ENCODE measurements around the gene COG5. TPM values are rescaled to one million over a fixed set of nuclear protein-coding genes. Genes with fewer than 3 reads are reported as not detected.

COG5 gene
- total and polyA plus RNA-seq, 4 experiments from 2014 or later: 39.3 to 87.8 (median 64.6) TPM

DNA sequence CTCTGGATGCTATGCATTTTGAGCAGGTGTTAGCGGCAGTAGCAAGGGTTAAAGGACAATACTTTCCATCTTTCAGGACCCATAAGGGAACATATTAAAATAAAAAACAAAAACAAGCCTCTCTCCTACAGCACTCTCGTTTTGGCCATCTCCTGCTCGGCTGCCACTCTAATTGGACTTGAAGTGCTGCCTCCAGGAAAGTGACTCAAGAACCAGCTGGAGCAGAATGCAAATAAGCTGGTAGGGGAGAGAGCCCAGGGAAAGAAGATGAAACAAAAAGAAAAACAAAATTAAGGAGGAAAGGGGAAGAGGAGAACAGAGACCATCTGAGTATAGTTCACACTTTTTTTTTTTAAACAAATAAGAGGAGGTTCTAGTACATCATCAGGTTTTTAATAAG, 329.3 kb downstream of the COG5 start:
- no peak overlapping the region for H3K27ac ChIP-seq (ENCODE audit: low read depth, low read length)
- H3K4me3 Mint-ChIP-seq: no peak overlapping the region
- no peaks in the 10 kb centered on the region for H3K9me3 ChIP-seq (ENCODE audit: control insufficient read depth in 1 of 2, low read length in 2 of 2)
- intact Hi-C loops (cut with micrococcal nuclease): no loop called here
- no peaks in the 10 kb centered on the region for H3K27me3 Mint-ChIP-seq
- H3K4me3 ChIP-seq (ENCODE audit: low read length in 2 of 2): no peak overlapping the region
- no peak for DNase-seq
- no peaks in the 10 kb centered on the region for H3K27me3 ChIP-seq (ENCODE audit: insufficient read depth, low read length)
- H3K4me1 Mint-ChIP-seq: no peaks in the 10 kb centered on the region
- H3K36me3 Mint-ChIP-seq: peaks cover 19 to 45% of the 10 kb centered on the region in 2 donors
- H3K27ac Mint-ChIP-seq: no peak overlapping the region
- POLR2A ChIA-PET (ENCODE audit: partially characterized antibody): no interaction called here
- H3K36me3 ChIP-seq (ENCODE audit: insufficient read depth, low read length): no peaks in the 10 kb centered on the region
- no peaks in the 10 kb centered on the region for H3K4me1 ChIP-seq (ENCODE audit: insufficient read depth, low read length)
- CTCF ChIA-PET (ENCODE audit: partially characterized antibody): no interaction called here
- no peaks in the 10 kb centered on the region for H3K9me3 Mint-ChIP-seq

- no peak for DNase-seq
- Histone ChIP-seq H3K4me1 (ENCODE audit: insufficient read depth, low read length) (no peaks in the 10 kb centered on the region), H3K4me3 (ENCODE audit: low read length in 2 of 2) (no peak overlapping the region), H3K27me3 (ENCODE audit: insufficient read depth, low read length) (no peaks in the 10 kb centered on the region), H3K36me3 (ENCODE audit: insufficient read depth, low read length) (no peaks in the 10 kb centered on the region), H3K27ac (ENCODE audit: low read depth, low read length) (no peak overlapping the region), H3K9me3 (ENCODE audit: control insufficient read depth in 1 of 2, low read length in 2 of 2) (no peaks in the 10 kb centered on the region)
- POLR2A ChIA-PET (ENCODE audit: partially characterized antibody): no interaction called here
- no peaks in the 10 kb centered on the region for H3K27me3 Mint-ChIP-seq
- H3K9me3 Mint-ChIP-seq: no peaks in the 10 kb centered on the region
- H3K27ac Mint-ChIP-seq: no peak overlapping the region
- peaks cover 22 to 48% of the 10 kb centered on the region in 2 donors for H3K36me3 Mint-ChIP-seq
- intact Hi-C loops (cut with micrococcal nuclease): no loop called here
- no peaks in the 10 kb centered on the region for H3K4me1 Mint-ChIP-seq
- CTCF ChIA-PET (ENCODE audit: partially characterized antibody): no interaction called here
- no peak overlapping the region for H3K4me3 Mint-ChIP-seq
Observed at GRCh38 chr7:107233981-107234380, 329.7 kb downstream of the COG5 start.

- Histone ChIP-seq H3K27ac (ENCODE audit: low read depth, low read length) (no peak overlapping the region), H3K4me3 (ENCODE audit: low read length in 2 of 2) (no peak overlapping the region), H3K9me3 (ENCODE audit: control insufficient read depth in 1 of 2, low read length in 2 of 2) (no peaks in the 10 kb centered on the region), H3K36me3 (ENCODE audit: insufficient read depth, low read length) (no peaks in the 10 kb centered on the region), H3K4me1 (ENCODE audit: insufficient read depth, low read length) (no peaks in the 10 kb centered on the region), H3K27me3 (ENCODE audit: insufficient read depth, low read length) (no peaks in the 10 kb centered on the region)
- H3K36me3 Mint-ChIP-seq: peaks cover 28 to 51% of the 10 kb centered on the region in 2 donors
- no peaks in the 10 kb centered on the region for H3K27me3 Mint-ChIP-seq
- no peaks in the 10 kb centered on the region for H3K4me1 Mint-ChIP-seq
- POLR2A ChIA-PET (ENCODE audit: partially characterized antibody): no interaction called here
- peak overlapping the region in 1 of 7 donors; percentile 3 for H3K27ac Mint-ChIP-seq
- CTCF ChIA-PET (ENCODE audit: partially characterized antibody): no interaction called here
- intact Hi-C loops (cut with micrococcal nuclease): no loop called here
- H3K4me3 Mint-ChIP-seq: no peak overlapping the region
- H3K9me3 Mint-ChIP-seq: no peaks in the 10 kb centered on the region
- DNase-seq: no peak
Observed at GRCh38 chr7:107233174-107233573, 330.5 kb downstream of the COG5 start.

GRCh38 chr7:107232568-107233090, 331.1 kb downstream of the COG5 start:
- H3K4me1 Mint-ChIP-seq: no peaks in the 10 kb centered on the region
- ChIA-PET CTCF (ENCODE audit: partially characterized antibody) (no interaction called here), POLR2A (ENCODE audit: partially characterized antibody) (no interaction called here)
- H3K4me3 Mint-ChIP-seq: no peak overlapping the region
- Histone ChIP-seq H3K27me3 (ENCODE audit: insufficient read depth, low read length) (no peaks in the 10 kb centered on the region), H3K9me3 (ENCODE audit: control insufficient read depth in 1 of 2, low read length in 2 of 2) (no peaks in the 10 kb centered on the region), H3K27ac (ENCODE audit: low read depth, low read length) (no peak overlapping the region), H3K4me1 (ENCODE audit: insufficient read depth, low read length) (no peaks in the 10 kb centered on the region), H3K4me3 (ENCODE audit: low read length in 2 of 2) (no peak overlapping the region), H3K36me3 (ENCODE audit: insufficient read depth, low read length) (no peaks in the 10 kb centered on the region)
- H3K27me3 Mint-ChIP-seq: no peaks in the 10 kb centered on the region
- intact Hi-C loops (cut with micrococcal nuclease): no loop called here
- no peak for DNase-seq
- H3K36me3 Mint-ChIP-seq: peaks cover 28 to 48% of the 10 kb centered on the region in 2 donors
- H3K9me3 Mint-ChIP-seq: no peaks in the 10 kb centered on the region
- H3K27ac Mint-ChIP-seq: no peak overlapping the region

- Histone ChIP-seq H3K4me1 (ENCODE audit: insufficient read depth, low read length) (no peaks in the 10 kb centered on the region), H3K4me3 (ENCODE audit: low read length in 2 of 2) (no peak overlapping the region), H3K9me3 (ENCODE audit: control insufficient read depth in 1 of 2, low read length in 2 of 2) (no peaks in the 10 kb centered on the region), H3K27me3 (ENCODE audit: insufficient read depth, low read length) (no peaks in the 10 kb centered on the region), H3K27ac (ENCODE audit: low read depth, low read length) (no peak overlapping the region), H3K36me3 (ENCODE audit: insufficient read depth, low read length) (no peaks in the 10 kb centered on the region)
- H3K9me3 Mint-ChIP-seq: no peaks in the 10 kb centered on the region
- peaks cover 19 to 44% of the 10 kb centered on the region in 2 donors for H3K36me3 Mint-ChIP-seq
- intact Hi-C loops (cut with micrococcal nuclease): no loop called here
- no peaks in the 10 kb centered on the region for H3K27me3 Mint-ChIP-seq
- ChIA-PET CTCF (ENCODE audit: partially characterized antibody) (interaction anchor here (0.6 kb wide), 1 partner anchor 36 kb away, joined by 3 read pairs; no protein-coding TSS in a partner anchor), POLR2A (ENCODE audit: partially characterized antibody) (no interaction called here)
- H3K27ac Mint-ChIP-seq: no peak overlapping the region
- no peaks in the 10 kb centered on the region for H3K4me1 Mint-ChIP-seq
- no peak for DNase-seq
- H3K4me3 Mint-ChIP-seq: no peak overlapping the region
Observed at GRCh38 chr7:107230334-107230733, 333.4 kb downstream of the COG5 start.

DNA sequence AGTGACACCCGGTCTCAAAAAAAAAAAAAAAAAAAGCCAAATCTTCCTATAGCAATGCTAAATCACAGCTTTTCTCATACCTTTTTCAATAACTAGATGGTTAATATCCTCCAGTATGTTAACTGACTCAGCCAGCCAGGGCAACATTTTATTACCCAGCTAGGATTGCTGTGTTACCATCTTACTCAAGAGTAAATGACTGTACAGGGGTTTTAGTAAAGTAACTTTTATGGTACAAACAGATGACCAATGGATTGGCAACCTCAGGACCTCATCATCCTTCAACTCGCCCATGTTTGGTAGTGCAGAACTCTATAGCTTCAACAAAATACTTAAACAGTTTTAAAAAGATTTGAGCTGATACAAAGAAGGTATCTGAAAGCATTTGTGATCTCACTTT, 335.4 kb downstream of the COG5 start:
- no peak overlapping the region for H3K4me3 Mint-ChIP-seq
- H3K36me3 Mint-ChIP-seq: peaks cover 32 to 51% of the 10 kb centered on the region in 2 donors
- H3K4me1 Mint-ChIP-seq: no peaks in the 10 kb centered on the region

DNA sequence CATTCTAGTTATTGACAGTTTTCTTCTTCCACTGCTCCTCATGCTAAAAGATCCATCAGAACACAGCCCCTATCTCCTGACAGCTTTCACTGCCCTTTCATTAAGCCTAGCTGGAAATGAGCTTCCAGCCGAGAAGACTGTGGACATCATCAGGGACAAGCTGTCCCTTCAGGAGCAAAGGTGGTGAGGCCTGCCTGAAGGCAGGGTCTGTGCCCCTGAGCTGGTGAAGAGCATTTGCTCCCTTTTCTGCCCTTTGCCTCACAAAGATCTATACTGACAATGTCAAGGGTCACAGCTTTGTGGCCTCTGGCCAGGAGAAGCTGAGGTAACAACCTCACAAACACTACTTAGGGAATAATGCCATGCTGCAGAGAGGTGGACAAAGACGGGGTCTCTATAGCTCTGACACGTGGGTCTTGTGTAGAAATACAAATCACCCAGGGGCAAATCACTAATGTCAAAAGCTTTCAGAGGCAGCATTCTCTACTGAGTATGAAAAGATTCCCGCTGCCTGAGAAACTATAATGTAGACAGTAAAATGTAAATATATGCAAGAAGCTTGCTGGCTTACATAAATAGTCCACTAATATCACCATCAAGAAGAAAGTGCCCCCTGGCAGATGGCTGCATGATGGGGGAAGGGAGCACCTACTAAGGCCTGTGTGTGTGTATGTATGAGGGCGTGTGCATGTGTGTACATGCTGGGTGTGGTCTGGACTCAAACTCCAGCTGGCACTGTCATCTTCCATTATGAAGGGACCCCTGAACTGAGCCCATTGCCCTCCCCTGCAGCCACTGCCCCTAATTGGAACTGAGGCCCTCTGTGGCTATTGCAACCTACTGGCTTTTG, 339.1 kb downstream of the COG5 start:
- intact Hi-C loops (cut with micrococcal nuclease): no loop called here
- Histone ChIP-seq H3K27me3 (ENCODE audit: insufficient read depth, low read length) (no peaks in the 10 kb centered on the region), H3K9me3 (ENCODE audit: control insufficient read depth in 1 of 2, low read length in 2 of 2) (no peaks in the 10 kb centered on the region), H3K4me1 (ENCODE audit: insufficient read depth, low read length) (no peaks in the 10 kb centered on the region), H3K36me3 (ENCODE audit: insufficient read depth, low read length) (no peaks in the 10 kb centered on the region), H3K27ac (ENCODE audit: low read depth, low read length) (no peak overlapping the region), H3K4me3 (ENCODE audit: low read length in 2 of 2) (no peak overlapping the region)
- no peak for DNase-seq
- Mint-ChIP-seq H3K4me3 (no peak overlapping the region), H3K9me3 (no peaks in the 10 kb centered on the region), H3K4me1 (peaks cover 0 to 2% (median 0%) of the 10 kb centered on the region in 4 donors), H3K36me3 (peaks cover 44 to 61% of the 10 kb centered on the region in 2 donors), H3K27me3 (no peaks in the 10 kb centered on the region), H3K27ac (peak overlapping the region in 2 of 7 donors; percentile 24 to 36)
- ChIA-PET POLR2A (ENCODE audit: partially characterized antibody) (no interaction called here), CTCF (ENCODE audit: partially characterized antibody) (no interaction called here)

More for the DNA sequence above, 335.4 kb downstream of the COG5 start:
- no peak overlapping the region for H3K27ac Mint-ChIP-seq
- H3K36me3 ChIP-seq (ENCODE audit: insufficient read depth, low read length): no peaks in the 10 kb centered on the region
- no peaks in the 10 kb centered on the region for H3K27me3 ChIP-seq (ENCODE audit: insufficient read depth, low read length)
- no peaks in the 10 kb centered on the region for H3K9me3 ChIP-seq (ENCODE audit: control insufficient read depth in 1 of 2, low read length in 2 of 2)
- ChIA-PET CTCF (ENCODE audit: partially characterized antibody) (no interaction called here), POLR2A (ENCODE audit: partially characterized antibody) (no interaction called here)
- H3K27ac ChIP-seq (ENCODE audit: low read depth, low read length): no peak overlapping the region
- H3K4me3 ChIP-seq (ENCODE audit: low read length in 2 of 2): no peak overlapping the region
- no peaks in the 10 kb centered on the region for H3K9me3 Mint-ChIP-seq
- H3K4me1 ChIP-seq (ENCODE audit: insufficient read depth, low read length): no peaks in the 10 kb centered on the region
- H3K27me3 Mint-ChIP-seq: no peaks in the 10 kb centered on the region
- intact Hi-C loops (cut with micrococcal nuclease): no loop called here
- DNase-seq: no peak
